Tibial nerve (tissue), 4 donors: ENCODE results near the gene DDX10. TPM values are rescaled to one million over a fixed set of nuclear protein-coding genes. Genes with fewer than 3 reads are reported as not detected.

ENCODE experiments used
- DNase-seq, 2 donors: peaks; one replicate each; pipeline ENCODE4 v3.0.0-alpha.2; 2019; ENCODE audit warnings: low spot score in 2 of 2
- H3K27ac ChIP-seq, 4 donors: fragments of 200-600 bp; sonication (generic) in 3 of 4; one replicate each; pipeline ENCODE4 v1.5.1; 2017 to 2019; ENCODE audit warnings: mild to moderate bottlenecking in 1 of 4
- H3K27me3 ChIP-seq, 2 donors: fragments of 200-600 bp; sonication (generic) in 1 of 2; one replicate each; pipeline versions ENCODE4 v1.5.1 to v1.6.0; 2017 to 2019
- H3K36me3 ChIP-seq, 3 donors: fragments of 200-600 bp; sonication (generic); one replicate each; pipeline ENCODE4 v1.5.1; 2018 to 2019
- H3K4me1 ChIP-seq, 4 donors: fragments of 200-600 bp; sonication (generic) in 3 of 4; one replicate each; pipeline ENCODE4 v1.5.1; 2017 to 2019
- H3K4me3 ChIP-seq, 4 donors: fragments of 200-600 bp; sonication (generic) in 3 of 4; one replicate each; pipeline ENCODE4 v1.5.1; 2017 to 2019; ENCODE audit warnings: mild to moderate bottlenecking in 1 of 4, moderate library complexity in 1 of 4
- H3K9me3 ChIP-seq, 4 donors: fragments of 200-600 bp; sonication (generic) in 3 of 4; one replicate each; pipeline ENCODE4 v1.5.1; 2017 to 2019
- CTCF ChIP-seq, 5 experiments: fragments of 200-600 bp in 3 of 5; fragments of 450-650 bp in 2 of 5; sonication (generic) in 3 of 5; IDR thresholded peaks; one replicate each; pipeline ENCODE4 v1.5.1; 2016 to 2019; ENCODE audit warnings: antibody characterized with exemption in 5 of 5, mild to moderate bottlenecking in 3 of 5, moderate library complexity in 2 of 5
- EP300 ChIP-seq, 2 donors: sonication (generic); formaldehyde crosslinking; IDR thresholded peaks; one replicate each; pipeline ENCODE4 v1.6.1; 2017; ENCODE audit warnings: antibody characterized with exemption in 2 of 2, mild to moderate bottlenecking in 1 of 2
- POLR2A ChIP-seq, 2 donors: fragments of 450-650 bp; IDR thresholded peaks; one replicate each; pipeline ENCODE4 v1.6.1; 2017; ENCODE audit warnings: antibody characterized with exemption in 2 of 2, mild to moderate bottlenecking in 2 of 2, moderate library complexity in 2 of 2
- WGBS, 2 donors: methylation state at CpG; one replicate each; pipeline ENCODE4 v1.1.5; 2018; 5-methylcytosine and 5-hydroxymethylcytosine counted together
- total RNA-seq, 4 donors: library from RNA; depleted of rRNA; stranded (reverse); fragments of >200 nt; gene quantifications; one replicate each; pipeline ENCODE4 v1.1.0, GENCODE V29; 2016

The DDX10 gene
- total RNA-seq, 4 donors from 2014 or later, result 23.1 to 94.7 (median 31.6) TPM

- peaks cover 0 to 11% (median 0%) of the 10 kb centered on the region in 4 donors for H3K4me1 ChIP-seq
- no peaks in the 10 kb centered on the region for H3K27me3 ChIP-seq
- TF ChIP-seq EP300 (IDR thresholded peaks at IDR 0.05) (no peak), CTCF (IDR thresholded peaks at IDR 0.05) (peak in 2 of 5 experiments; percentile 11 to 28), POLR2A (IDR thresholded peaks at IDR 0.05) (no peak)
- H3K9me3 ChIP-seq, result no peaks in the 10 kb centered on the region
- H3K36me3 ChIP-seq, result no peaks in the 10 kb centered on the region
- DNase-seq, result peak in 1 of 2 donors; percentile 19
- no peak overlapping the region for H3K4me3 ChIP-seq
- H3K27ac ChIP-seq, result no peak overlapping the region
Observed at GRCh38 chr11:108871152-108871551, 206.3 kb downstream of the DDX10 start.

- Histone ChIP-seq H3K4me3 (no peak overlapping the region), H3K27ac (no peak overlapping the region), H3K36me3 (no peaks in the 10 kb centered on the region), H3K9me3 (no peaks in the 10 kb centered on the region), H3K4me1 (peaks cover 0 to 11% (median 0%) of the 10 kb centered on the region in 4 donors), H3K27me3 (no peaks in the 10 kb centered on the region)
- DNase-seq, result no peak
- TF ChIP-seq CTCF (IDR thresholded peaks at IDR 0.05) (no peak), EP300 (IDR thresholded peaks at IDR 0.05) (no peak), POLR2A (IDR thresholded peaks at IDR 0.05) (no peak)
- WGBS, 2 donors, result 99 to 100% methylated on average over 2 of the region's 2 CpGs
Observed at GRCh38 chr11:108871867-108872266, 207.0 kb downstream of the DDX10 start.

GRCh38 chr11:108872781-108873291 is 208.0 kb downstream of the DDX10 start:
- DNase-seq, result no peak
- no peaks in the 10 kb centered on the region for H3K27me3 ChIP-seq
- WGBS, 2 donors, result 30 to 31% methylated on average over 3 of the region's 3 CpGs
- no peak overlapping the region for H3K4me3 ChIP-seq
- no peaks in the 10 kb centered on the region for H3K9me3 ChIP-seq
- no peak overlapping the region for H3K27ac ChIP-seq
- no peak for TF ChIP-seq EP300 (IDR thresholded peaks at IDR 0.05)
- TF ChIP-seq POLR2A (IDR thresholded peaks at IDR 0.05), result no peak
- TF ChIP-seq CTCF (IDR thresholded peaks at IDR 0.05), result no peak
- no peaks in the 10 kb centered on the region for H3K36me3 ChIP-seq
- peaks cover 0 to 11% (median 0%) of the 10 kb centered on the region in 4 donors for H3K4me1 ChIP-seq

- no peaks in the 10 kb centered on the region for H3K9me3 ChIP-seq
- peaks cover 0 to 11% (median 0%) of the 10 kb centered on the region in 4 donors for H3K4me1 ChIP-seq
- 64 to 70% methylated on average over 2 of the region's 2 CpGs for WGBS, 2 donors
- TF ChIP-seq EP300 (IDR thresholded peaks at IDR 0.05), result no peak
- no peak for TF ChIP-seq POLR2A (IDR thresholded peaks at IDR 0.05)
- no peak for TF ChIP-seq CTCF (IDR thresholded peaks at IDR 0.05)
- no peaks in the 10 kb centered on the region for H3K36me3 ChIP-seq
- no peak overlapping the region for H3K4me3 ChIP-seq
- H3K27ac ChIP-seq, result no peak overlapping the region
- H3K27me3 ChIP-seq, result no peaks in the 10 kb centered on the region
- DNase-seq, result no peak
Observed at GRCh38 chr11:108873310-108873709, 208.4 kb downstream of the DDX10 start.

GRCh38 chr11:108873941-108874340 is 209.1 kb downstream of the DDX10 start:
- TF ChIP-seq POLR2A (IDR thresholded peaks at IDR 0.05) (no peak), EP300 (IDR thresholded peaks at IDR 0.05) (no peak), CTCF (IDR thresholded peaks at IDR 0.05) (no peak)
- Histone ChIP-seq H3K36me3 (no peaks in the 10 kb centered on the region), H3K9me3 (no peaks in the 10 kb centered on the region), H3K27me3 (no peaks in the 10 kb centered on the region), H3K4me3 (no peak overlapping the region), H3K4me1 (peaks cover 0 to 11% (median 0%) of the 10 kb centered on the region in 4 donors), H3K27ac (no peak overlapping the region)
- WGBS, 2 donors, result 95 to 96% methylated on average over 4 of the region's 4 CpGs
- no peak for DNase-seq
